Esophagus squamous epithelium (tissue), 4 donors: ENCODE results near the gene CREB3.

Source experiments
- POLR2A ChIP-seq, 4 donors: fragments of 450-650 bp; IDR thresholded peaks; one replicate each; pipeline ENCODE4 v1.6.1; 2017; ENCODE audit warnings: antibody characterized with exemption in 4 of 4, mild to moderate bottlenecking in 4 of 4, moderate library complexity in 3 of 4
- TF ChIP-seq, protein P1 (sequence below), 6 experiments: fragments of 450-650 bp in 4 of 6; fragments of 200-600 bp in 2 of 6; sonication (generic) in 2 of 6; IDR thresholded peaks; one replicate each; pipeline ENCODE4 v1.5.1; 2016 to 2019; ENCODE audit warnings: antibody characterized with exemption in 6 of 6, mild to moderate bottlenecking in 4 of 6, moderate library complexity in 4 of 6

DNA sequence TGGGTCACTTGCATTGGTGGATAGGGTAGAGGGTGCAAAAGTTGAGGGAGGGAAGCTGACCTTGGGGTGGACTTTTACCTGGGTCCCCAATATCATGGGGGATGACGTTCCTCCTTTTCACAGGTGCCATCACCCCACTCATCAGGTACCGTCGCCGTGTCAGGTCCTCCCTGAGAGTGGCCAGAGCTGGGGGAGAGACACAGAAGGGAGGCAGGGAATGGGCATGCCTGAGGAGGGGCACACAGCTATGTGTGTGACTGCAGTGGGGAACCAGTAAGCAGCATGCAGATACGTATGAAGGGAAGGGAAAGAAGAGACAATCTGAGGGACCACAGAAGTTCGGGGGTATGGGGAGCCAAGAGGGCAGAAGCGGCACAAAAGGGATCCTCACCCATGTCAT, 6.5 kb downstream of the CREB3 start:
- TF ChIP-seq, protein P1, sequence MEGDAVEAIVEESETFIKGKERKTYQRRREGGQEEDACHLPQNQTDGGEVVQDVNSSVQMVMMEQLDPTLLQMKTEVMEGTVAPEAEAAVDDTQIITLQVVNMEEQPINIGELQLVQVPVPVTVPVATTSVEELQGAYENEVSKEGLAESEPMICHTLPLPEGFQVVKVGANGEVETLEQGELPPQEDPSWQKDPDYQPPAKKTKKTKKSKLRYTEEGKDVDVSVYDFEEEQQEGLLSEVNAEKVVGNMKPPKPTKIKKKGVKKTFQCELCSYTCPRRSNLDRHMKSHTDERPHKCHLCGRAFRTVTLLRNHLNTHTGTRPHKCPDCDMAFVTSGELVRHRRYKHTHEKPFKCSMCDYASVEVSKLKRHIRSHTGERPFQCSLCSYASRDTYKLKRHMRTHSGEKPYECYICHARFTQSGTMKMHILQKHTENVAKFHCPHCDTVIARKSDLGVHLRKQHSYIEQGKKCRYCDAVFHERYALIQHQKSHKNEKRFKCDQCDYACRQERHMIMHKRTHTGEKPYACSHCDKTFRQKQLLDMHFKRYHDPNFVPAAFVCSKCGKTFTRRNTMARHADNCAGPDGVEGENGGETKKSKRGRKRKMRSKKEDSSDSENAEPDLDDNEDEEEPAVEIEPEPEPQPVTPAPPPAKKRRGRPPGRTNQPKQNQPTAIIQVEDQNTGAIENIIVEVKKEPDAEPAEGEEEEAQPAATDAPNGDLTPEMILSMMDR (IDR thresholded peaks at IDR 0.05) = no peak
- TF ChIP-seq POLR2A (IDR thresholded peaks at IDR 0.05) = no peak
